Esophagus mucosa (tissue), 1 donor: ENCODE measurements around the gene PCCA. TPM values are rescaled to one million over a fixed set of nuclear protein-coding genes. Genes with fewer than 3 reads are reported as not detected.
A peak's percentile ranks its signal among the peaks of the same experiment; 100 is the strongest.
"Not testable (repeated sequence)": the region's sequence is repeated elsewhere in the genome, so short reads cannot be mapped to it uniquely, and the experiment has no call there.

Experiments used
- ATAC-seq: fragments of 200-7000 bp; cut with Tn5 transposase; one replicate; pipeline ENCODE4 v1.9.1; 2020
- total RNA-seq: library from RNA; stranded (reverse); gene quantifications from one replicate; pipeline ENCODE4 v1.2.4, GENCODE V29; 2023
- donor health status: DM: yes; HTN: yes; CAD: no.

Gene PCCA
- total RNA-seq, 1 donor from 2014 or later, result 23.0 TPM

- no peak for ATAC-seq
These were observed 8.9 kb downstream of the PCCA start for GRCh38 chr13:100097821-100098220.

- no peak for ATAC-seq
These were observed 9.7 kb downstream of the PCCA start for GRCh38 chr13:100098445-100099116.

- ATAC-seq, result not testable (repeated sequence)
These were observed 10.2 kb downstream of the PCCA start for GRCh38 chr13:100099117-100099445.

- peak; percentile 78 for ATAC-seq
These were observed 11.4 kb downstream of the PCCA start for GRCh38 chr13:100100115-100100879.

- no peak for ATAC-seq
These were observed 13.1 kb downstream of the PCCA start for GRCh38 chr13:100102042-100102441.

- peak; percentile 34 for ATAC-seq
These were observed 17.1 kb downstream of the PCCA start for GRCh38 chr13:100106005-100106404.

GRCh38 chr13:100106705-100107104 is 17.8 kb downstream of the PCCA start:
- peak; percentile 92 for ATAC-seq

- ATAC-seq, result no peak
These were observed 20.1 kb downstream of the PCCA start for GRCh38 chr13:100108913-100109507.

GRCh38 chr13:100110269-100110668 is 21.4 kb downstream of the PCCA start:
- ATAC-seq, result no peak

GRCh38 chr13:100112186-100112838 is 23.4 kb downstream of the PCCA start:
- no peak for ATAC-seq

- ATAC-seq, result no peak
These were observed 26.9 kb downstream of the PCCA start for GRCh38 chr13:100115693-100116254.

- ATAC-seq, result no peak
These were observed 35.4 kb downstream of the PCCA start for GRCh38 chr13:100124265-100124664.

- no peak for ATAC-seq
These were observed 37.1 kb downstream of the PCCA start for GRCh38 chr13:100125946-100126345.

GRCh38 chr13:100128373-100128772 is 39.5 kb downstream of the PCCA start:
- no peak for ATAC-seq

GRCh38 chr13:100128838-100129237 is 39.9 kb downstream of the PCCA start:
- no peak for ATAC-seq

- no peak for ATAC-seq
These were observed 40.7 kb downstream of the PCCA start for GRCh38 chr13:100129605-100130004.

- no peak for ATAC-seq
These were observed 41.2 kb downstream of the PCCA start for GRCh38 chr13:100130092-100130491.

GRCh38 chr13:100130930-100131511 is 42.1 kb downstream of the PCCA start:
- no peak for ATAC-seq

GRCh38 chr13:100131863-100132574 is 43.1 kb downstream of the PCCA start:
- peak; percentile 50 for ATAC-seq

GRCh38 chr13:100138859-100139491 is 50.1 kb downstream of the PCCA start:
- ATAC-seq, result no peak

- ATAC-seq, result no peak
These were observed 50.9 kb downstream of the PCCA start for GRCh38 chr13:100139817-100140216.
